ENCODE measurements around the gene MORN5. TPM values are rescaled to one million over a fixed set of nuclear protein-coding genes. Genes with fewer than 3 reads are reported as not detected.

Gene MORN5
- total and polyA plus RNA-seq, 4 donors, result not detected

- 50 to 55% methylated on average over 11 of the region's 11 CpGs for WGBS, 2 donors
- no peak for DNase-seq
- Histone ChIP-seq H3K27me3 (ENCODE audit: control insufficient read depth in 1 of 2, insufficient read depth in 2 of 2, low read length in 1 of 2) (no peaks in the 10 kb centered on the region), H3K4me3 (ENCODE audit: low read length in 2 of 2) (no peak overlapping the region), H3K36me3 (ENCODE audit: control insufficient read depth in 1 of 2, insufficient read depth in 2 of 2, low read length in 1 of 2) (no peaks in the 10 kb centered on the region), H3K27ac (ENCODE audit: low read depth in 1 of 2, low read length in 2 of 2) (no peak overlapping the region), H3K4me1 (ENCODE audit: control insufficient read depth in 1 of 2, insufficient read depth in 2 of 2, low read length in 2 of 2) (no peaks in the 10 kb centered on the region), H3K9me3 (ENCODE audit: control insufficient read depth, low read length) (peaks cover 2% of the 10 kb centered on the region)
- no peak for ATAC-seq (ENCODE audit: low FRiP score)
- intact Hi-C loops (cut with DNase I), result no loop called here
Observed at GRCh38 chr9:122218071-122218934, 58.6 kb downstream of the MORN5 start.

GRCh38 chr9:122218935-122219855, 59.5 kb downstream of the MORN5 start:
- H3K36me3 ChIP-seq (ENCODE audit: control insufficient read depth in 1 of 2, insufficient read depth in 2 of 2, low read length in 1 of 2), result no peaks in the 10 kb centered on the region
- DNase-seq (no peak), ATAC-seq (ENCODE audit: low FRiP score) (no peak)
- no peaks in the 10 kb centered on the region for H3K27me3 ChIP-seq (ENCODE audit: control insufficient read depth in 1 of 2, insufficient read depth in 2 of 2, low read length in 1 of 2)
- H3K9me3 ChIP-seq (ENCODE audit: control insufficient read depth, low read length), result peaks cover 2% of the 10 kb centered on the region
- intact Hi-C loops (cut with DNase I), result no loop called here
- no peak overlapping the region for H3K4me3 ChIP-seq (ENCODE audit: low read length in 2 of 2)
- no peak overlapping the region for H3K27ac ChIP-seq (ENCODE audit: low read depth in 1 of 2, low read length in 2 of 2)
- no peaks in the 10 kb centered on the region for H3K4me1 ChIP-seq (ENCODE audit: control insufficient read depth in 1 of 2, insufficient read depth in 2 of 2, low read length in 2 of 2)
- WGBS, 2 donors, result 3 to 5% methylated on average over 57 to 59 of the region's 59 CpGs

- H3K27ac ChIP-seq (ENCODE audit: low read depth in 1 of 2, low read length in 2 of 2), result no peak overlapping the region
- no peak for DNase-seq
- H3K27me3 ChIP-seq (ENCODE audit: control insufficient read depth in 1 of 2, insufficient read depth in 2 of 2, low read length in 1 of 2), result no peaks in the 10 kb centered on the region
- intact Hi-C loops (cut with DNase I), result no loop called here
- H3K36me3 ChIP-seq (ENCODE audit: control insufficient read depth in 1 of 2, insufficient read depth in 2 of 2, low read length in 1 of 2), result no peaks in the 10 kb centered on the region
- no peak overlapping the region for H3K4me3 ChIP-seq (ENCODE audit: low read length in 2 of 2)
- WGBS, 2 donors, result 3 to 6% methylated on average over 57 of the region's 57 CpGs
- no peak for ATAC-seq (ENCODE audit: low FRiP score)
- peaks cover 2% of the 10 kb centered on the region for H3K9me3 ChIP-seq (ENCODE audit: control insufficient read depth, low read length)
- H3K4me1 ChIP-seq (ENCODE audit: control insufficient read depth in 1 of 2, insufficient read depth in 2 of 2, low read length in 2 of 2), result no peaks in the 10 kb centered on the region
Observed at GRCh38 chr9:122219856-122220672, 60.4 kb downstream of the MORN5 start.

DNA sequence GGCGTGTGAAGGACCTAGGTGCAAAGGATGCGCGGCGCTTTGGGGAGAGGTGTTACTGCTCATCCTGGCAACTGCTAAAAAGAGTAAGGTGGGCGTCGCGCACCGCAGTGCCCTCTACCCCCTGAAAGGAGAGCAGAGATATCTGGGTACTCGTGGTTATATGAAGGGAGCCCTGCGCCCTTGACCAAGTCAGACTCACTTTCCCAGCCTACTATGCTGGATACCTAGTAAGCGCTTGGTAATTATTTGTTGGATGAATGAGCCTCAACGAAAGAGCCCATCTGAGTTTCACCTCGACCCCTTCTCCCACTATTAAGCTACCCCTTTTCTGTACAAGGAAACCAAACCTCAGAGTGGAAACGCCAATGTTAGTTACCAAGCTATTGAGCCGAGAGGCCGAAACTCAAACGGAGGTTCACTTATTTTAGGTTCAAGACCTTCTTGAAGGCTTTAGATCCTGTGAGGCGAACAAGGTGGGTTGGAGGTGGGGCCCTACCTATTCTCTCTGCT, 61.0 kb downstream of the MORN5 start:
- Histone ChIP-seq H3K27ac (ENCODE audit: low read depth in 1 of 2, low read length in 2 of 2) (no peak overlapping the region), H3K4me1 (ENCODE audit: control insufficient read depth in 1 of 2, insufficient read depth in 2 of 2, low read length in 2 of 2) (no peaks in the 10 kb centered on the region), H3K4me3 (ENCODE audit: low read length in 2 of 2) (no peak overlapping the region), H3K27me3 (ENCODE audit: control insufficient read depth in 1 of 2, insufficient read depth in 2 of 2, low read length in 1 of 2) (no peaks in the 10 kb centered on the region), H3K36me3 (ENCODE audit: control insufficient read depth in 1 of 2, insufficient read depth in 2 of 2, low read length in 1 of 2) (no peaks in the 10 kb centered on the region), H3K9me3 (ENCODE audit: control insufficient read depth, low read length) (peaks cover 2% of the 10 kb centered on the region)
- WGBS, 2 donors, result 18 to 24% methylated on average over 18 of the region's 18 CpGs
- intact Hi-C loops (cut with DNase I), result no loop called here
- no peak for ATAC-seq (ENCODE audit: low FRiP score)
- no peak for DNase-seq

DNA sequence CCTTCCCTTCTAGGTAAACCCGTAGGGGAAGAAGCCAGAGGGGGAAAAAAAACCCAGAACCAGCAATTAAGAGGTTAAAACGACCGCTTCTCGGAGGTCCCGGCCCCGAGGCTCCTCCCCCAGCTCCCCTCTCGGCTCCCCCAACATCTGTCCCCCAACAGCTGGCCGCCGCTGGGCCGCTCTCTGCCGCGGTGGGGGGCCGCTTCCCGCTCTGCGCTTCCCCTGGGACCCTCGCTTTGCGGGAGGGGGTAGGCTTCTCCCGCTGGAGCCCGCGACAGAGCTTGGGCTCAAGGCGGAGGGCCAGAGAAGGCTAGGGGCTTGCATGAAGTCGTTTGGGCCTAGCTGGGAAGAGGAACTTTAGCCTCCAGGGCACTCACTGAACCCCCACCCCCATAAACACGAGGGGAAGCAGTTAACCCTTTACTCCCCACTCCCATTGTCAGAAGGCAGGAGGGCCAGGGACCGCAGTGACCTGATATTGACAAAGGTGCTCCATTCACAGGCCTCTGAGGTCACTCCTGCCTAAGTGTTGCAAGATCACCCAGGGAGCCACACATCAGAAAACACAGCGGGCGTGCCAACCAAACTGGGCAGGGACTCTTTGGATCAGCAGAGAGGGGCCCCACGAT, 61.6 kb downstream of the MORN5 start:
- intact Hi-C loops (cut with DNase I), result no loop called here
- Histone ChIP-seq H3K4me3 (ENCODE audit: low read length in 2 of 2) (no peak overlapping the region), H3K27me3 (ENCODE audit: control insufficient read depth in 1 of 2, insufficient read depth in 2 of 2, low read length in 1 of 2) (no peaks in the 10 kb centered on the region), H3K9me3 (ENCODE audit: control insufficient read depth, low read length) (peaks cover 2% of the 10 kb centered on the region), H3K36me3 (ENCODE audit: control insufficient read depth in 1 of 2, insufficient read depth in 2 of 2, low read length in 1 of 2) (no peaks in the 10 kb centered on the region), H3K4me1 (ENCODE audit: control insufficient read depth in 1 of 2, insufficient read depth in 2 of 2, low read length in 2 of 2) (no peaks in the 10 kb centered on the region), H3K27ac (ENCODE audit: low read depth in 1 of 2, low read length in 2 of 2) (no peak overlapping the region)
- DNase-seq, result no peak
- 17 to 19% methylated on average over 27 of the region's 27 CpGs for WGBS, 2 donors
- no peak for ATAC-seq (ENCODE audit: low FRiP score)

DNA sequence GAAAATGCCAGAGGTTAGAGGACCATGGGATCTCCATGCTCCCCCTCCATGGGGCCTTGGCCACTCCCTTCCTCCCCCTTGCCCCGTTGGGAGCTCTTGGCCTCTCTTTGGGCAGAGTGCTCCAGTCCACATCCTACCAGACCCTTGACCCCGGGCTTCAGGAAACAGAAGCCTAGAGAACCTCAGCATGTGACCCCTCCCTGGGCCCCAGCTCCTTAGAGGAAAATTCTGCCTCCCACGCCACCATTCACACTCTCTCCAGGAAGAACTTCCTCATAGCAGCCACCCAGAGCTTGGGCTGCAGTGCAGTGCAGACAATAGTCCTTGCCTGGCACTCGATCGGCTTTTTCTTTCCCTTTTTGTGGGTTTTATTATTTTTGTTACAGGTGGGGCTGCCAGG, 63.1 kb downstream of the MORN5 start:
- no peaks in the 10 kb centered on the region for H3K27me3 ChIP-seq (ENCODE audit: control insufficient read depth in 1 of 2, insufficient read depth in 2 of 2, low read length in 1 of 2)
- ATAC-seq (ENCODE audit: low FRiP score), result no peak
- H3K27ac ChIP-seq (ENCODE audit: low read depth in 1 of 2, low read length in 2 of 2), result no peak overlapping the region

GRCh38 chr9:122223435-122223834, 63.7 kb downstream of the MORN5 start:
- H3K36me3 ChIP-seq (ENCODE audit: control insufficient read depth in 1 of 2, insufficient read depth in 2 of 2, low read length in 1 of 2), result no peaks in the 10 kb centered on the region
- intact Hi-C loops (cut with DNase I), result no loop called here
- ATAC-seq (ENCODE audit: low FRiP score), result no peak
- DNase-seq, result no peak
- WGBS, 2 donors, result 85% methylated on average over 5 of the region's 5 CpGs
- no peaks in the 10 kb centered on the region for H3K9me3 ChIP-seq (ENCODE audit: control insufficient read depth, low read length)
- no peak overlapping the region for H3K27ac ChIP-seq (ENCODE audit: low read depth in 1 of 2, low read length in 2 of 2)
- H3K27me3 ChIP-seq (ENCODE audit: control insufficient read depth in 1 of 2, insufficient read depth in 2 of 2, low read length in 1 of 2), result no peaks in the 10 kb centered on the region
- no peak overlapping the region for H3K4me3 ChIP-seq (ENCODE audit: low read length in 2 of 2)
- no peaks in the 10 kb centered on the region for H3K4me1 ChIP-seq (ENCODE audit: control insufficient read depth in 1 of 2, insufficient read depth in 2 of 2, low read length in 2 of 2)

More for the DNA sequence above, 63.1 kb downstream of the MORN5 start:
- H3K9me3 ChIP-seq (ENCODE audit: control insufficient read depth, low read length), result no peaks in the 10 kb centered on the region
- no peak for DNase-seq
- 51% methylated on average over 5 of the region's 5 CpGs for WGBS, 2 donors
- intact Hi-C loops (cut with DNase I), result no loop called here
- no peak overlapping the region for H3K4me3 ChIP-seq (ENCODE audit: low read length in 2 of 2)
- H3K36me3 ChIP-seq (ENCODE audit: control insufficient read depth in 1 of 2, insufficient read depth in 2 of 2, low read length in 1 of 2), result no peaks in the 10 kb centered on the region
- no peaks in the 10 kb centered on the region for H3K4me1 ChIP-seq (ENCODE audit: control insufficient read depth in 1 of 2, insufficient read depth in 2 of 2, low read length in 2 of 2)
